Progenitor cell of endocrine pancreas (in vitro differentiated cells): ENCODE results near the gene NDC1. TPM values are rescaled to one million over a fixed set of nuclear protein-coding genes. Genes with fewer than 3 reads are reported as not detected.

Experiments used
- DNase-seq: peaks from one replicate; pipeline ENCODE4 v3.0.0; 2021; ENCODE audit warnings: low spot score; ENCODE audit not compliant: unreplicated experiment
- H3K27ac Mint-ChIP-seq: 2 replicates; pipeline ENCODE4 v1.8.0; 2021; ENCODE audit warnings: mild to moderate bottlenecking, moderate library complexity, mixed read lengths
- H3K27me3 Mint-ChIP-seq: 2 replicates; pipeline ENCODE4 v1.8.0; 2021; ENCODE audit warnings: mixed read lengths
- H3K36me3 Mint-ChIP-seq: 2 replicates; pipeline ENCODE4 v1.8.0; 2022; ENCODE audit warnings: mixed read lengths; ENCODE audit not compliant: insufficient read depth
- H3K4me1 Mint-ChIP-seq: 2 replicates; pipeline ENCODE4 v1.8.0; 2021; ENCODE audit warnings: low read depth, mixed read lengths
- H3K4me3 Mint-ChIP-seq: 2 replicates; pipeline ENCODE4 v1.8.0; 2021; ENCODE audit warnings: low read depth, mild to moderate bottlenecking, moderate library complexity, mixed read lengths
- H3K9me3 Mint-ChIP-seq: 2 replicates; pipeline ENCODE4 v1.8.0; 2021; ENCODE audit warnings: low read depth, mixed read lengths
- CTCF ChIP-seq: fragments of 200-600 bp; sonication (generic); IDR thresholded peaks from one replicate; pipeline ENCODE4 v1.5.0; 2021; ENCODE audit warnings: antibody characterized with exemption, mild to moderate bottlenecking; ENCODE audit not compliant: unreplicated experiment
- total RNA-seq: library from RNA; stranded (reverse); gene quantifications from 2 replicates; pipeline ENCODE4 v1.2.1, GENCODE V29; 2021

NDC1 gene
- total RNA-seq, 1 donor from 2014 or later, result 25.5 TPM

- Mint-ChIP-seq H3K27ac (no peak overlapping the region), H3K4me3 (no peak overlapping the region), H3K4me1 (peaks cover 11% of the 10 kb centered on the region), H3K27me3 (peaks cover 93% of the 10 kb centered on the region), H3K36me3 (no peaks in the 10 kb centered on the region), H3K9me3 (no peaks in the 10 kb centered on the region)
- no peak for DNase-seq
- no peak for TF ChIP-seq CTCF
Measured at GRCh38 chr1:53732912-53733317, 105.2 kb downstream of the NDC1 start.

DNA sequence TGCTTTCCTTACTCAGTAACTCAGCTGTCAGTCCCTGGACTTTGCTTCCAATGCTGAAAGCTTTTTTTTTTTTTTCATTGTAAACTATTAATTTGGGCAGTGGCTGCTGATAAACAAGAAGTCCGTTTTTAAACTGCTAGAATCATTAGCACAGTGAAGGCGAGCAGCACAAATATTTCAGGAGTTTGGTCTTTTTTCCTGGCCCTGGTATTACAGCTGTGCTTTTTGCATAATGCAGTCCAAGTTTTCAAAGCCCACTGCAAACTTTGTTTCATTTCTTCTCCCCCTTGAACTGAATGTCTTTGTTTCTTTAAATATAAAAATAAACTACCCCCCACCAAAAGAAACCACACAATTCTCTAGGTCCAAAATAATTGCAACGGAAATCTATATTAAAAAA, 105.7 kb downstream of the NDC1 start:
- Mint-ChIP-seq H3K27me3 (peaks cover 94% of the 10 kb centered on the region), H3K4me1 (peaks cover 11% of the 10 kb centered on the region), H3K4me3 (no peak overlapping the region), H3K9me3 (no peaks in the 10 kb centered on the region), H3K27ac (no peak overlapping the region), H3K36me3 (no peaks in the 10 kb centered on the region)
- TF ChIP-seq CTCF, result no peak
- DNase-seq, result no peak

DNA sequence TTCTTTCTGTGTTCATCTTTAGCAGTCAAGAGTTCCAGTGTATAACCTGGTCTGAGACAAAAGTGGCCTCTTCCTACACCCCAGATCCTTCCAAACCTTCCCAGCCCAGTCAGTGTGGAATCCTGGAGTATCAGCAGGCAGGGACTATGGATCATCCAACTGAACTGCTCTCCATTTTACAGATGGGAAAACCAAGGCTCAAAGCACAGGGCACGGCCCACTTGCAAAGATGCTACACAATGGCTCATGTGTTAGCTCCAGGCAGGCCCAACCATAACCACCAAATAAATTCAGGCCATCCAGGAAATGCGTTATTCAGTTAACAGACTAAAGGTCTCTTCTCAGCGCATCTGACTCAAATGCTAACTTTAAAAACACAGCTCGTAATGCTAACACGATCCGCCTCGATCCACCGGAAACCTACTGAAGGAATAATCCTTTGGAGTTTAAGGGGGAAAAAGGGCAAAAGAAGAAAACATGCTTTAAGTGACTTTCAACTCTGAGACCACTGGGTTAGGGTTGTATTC, 106.3 kb downstream of the NDC1 start:
- Mint-ChIP-seq H3K4me3 (no peak overlapping the region), H3K4me1 (peaks cover 11% of the 10 kb centered on the region), H3K9me3 (no peaks in the 10 kb centered on the region), H3K36me3 (no peaks in the 10 kb centered on the region), H3K27me3 (peaks cover 88% of the 10 kb centered on the region), H3K27ac (no peak overlapping the region)
- TF ChIP-seq CTCF, result no peak
- no peak for DNase-seq

DNA sequence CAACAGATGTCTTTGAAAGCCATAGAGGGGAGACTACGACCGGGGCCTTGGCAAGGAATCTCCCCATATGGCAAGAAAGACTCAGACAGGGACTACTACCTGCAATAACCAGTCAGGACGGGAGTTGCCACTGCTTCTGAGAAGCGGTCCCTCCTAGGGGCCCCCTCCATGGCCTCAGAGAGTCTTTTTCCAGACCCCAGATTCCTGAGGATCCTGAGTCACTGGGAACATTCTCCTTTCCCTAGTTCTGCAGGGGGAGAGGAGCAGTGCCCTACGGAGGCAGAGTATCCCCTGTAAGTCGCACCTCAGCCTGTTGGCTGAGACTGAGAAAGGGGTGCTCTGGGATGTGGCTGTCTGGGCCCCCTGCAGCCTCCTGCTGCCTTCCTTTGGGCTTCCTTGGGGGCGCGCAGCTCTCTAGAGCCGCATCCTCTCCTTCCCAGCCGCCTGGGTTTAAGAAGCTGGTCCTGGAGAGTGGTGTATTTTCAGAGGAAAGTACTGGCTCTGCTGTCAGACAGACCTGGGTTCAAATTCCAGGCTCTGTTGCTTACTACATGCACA, 107.0 kb downstream of the NDC1 start:
- Mint-ChIP-seq H3K4me3 (no peak overlapping the region), H3K27me3 (peaks cover 81% of the 10 kb centered on the region), H3K27ac (no peak overlapping the region), H3K36me3 (no peaks in the 10 kb centered on the region), H3K9me3 (no peaks in the 10 kb centered on the region), H3K4me1 (peaks cover 9% of the 10 kb centered on the region)
- no peak for DNase-seq
- no peak for TF ChIP-seq CTCF

GRCh38 chr1:53730224-53730865, 107.8 kb downstream of the NDC1 start:
- Mint-ChIP-seq H3K27me3 (peaks cover 73% of the 10 kb centered on the region), H3K4me1 (peaks cover 6% of the 10 kb centered on the region), H3K4me3 (no peak overlapping the region)

More at GRCh38 chr1:53730224-53730865, 107.8 kb downstream of the NDC1 start:
- H3K9me3 Mint-ChIP-seq, result no peaks in the 10 kb centered on the region
- no peak for DNase-seq
- no peaks in the 10 kb centered on the region for H3K36me3 Mint-ChIP-seq
- no peak for TF ChIP-seq CTCF
- no peak overlapping the region for H3K27ac Mint-ChIP-seq
